Psoas muscle (tissue), 8 donors: ENCODE results near the gene CDKN1B. TPM values are rescaled to one million over a fixed set of nuclear protein-coding genes. Genes with fewer than 3 reads are reported as not detected.
"Not testable (repeated sequence)": the region's sequence is repeated elsewhere in the genome, so short reads cannot be mapped to it uniquely, and the experiment has no call there.

Experiments used
- ATAC-seq, 4 donors: fragments of 200-7000 bp; cut with Tn5 transposase; one replicate each; pipeline ENCODE4 v1.9.1; 2020; ENCODE audit warnings: moderate library complexity in 3 of 4, mild to moderate bottlenecking in 2 of 4
- DNase-seq, 2 donors: peaks; one replicate each; pipeline ENCODE4 v3.0.0-alpha.2; 2020
- H3K27ac ChIP-seq: fragments of 200-600 bp; one replicate; pipeline ENCODE4 v1.8.0; 2022
- H3K27me3 ChIP-seq, 3 donors: fragments of 200-600 bp in 1 of 3; one replicate each; pipeline versions ENCODE4 v1.6.1 to v1.8.0; 2013 to 2022; ENCODE audit warnings: low read length in 2 of 3, mild to moderate bottlenecking in 2 of 3, moderate library complexity in 1 of 3; ENCODE audit not compliant: insufficient read depth in 3 of 3
- H3K36me3 ChIP-seq, 2 donors: fragments of 200-600 bp in 1 of 2; one replicate each; pipeline versions ENCODE4 v1.6.1 to v1.8.0; 2013 to 2022; ENCODE audit warnings: low read depth in 1 of 2, mild to moderate bottlenecking in 1 of 2, moderate library complexity in 1 of 2; ENCODE audit not compliant: insufficient read depth in 1 of 2
- H3K4me1 ChIP-seq: fragments of 200-600 bp; one replicate; pipeline ENCODE4 v1.8.0; 2022
- H3K4me3 ChIP-seq: fragments of 200-600 bp; one replicate; pipeline ENCODE4 v1.8.0; 2022; ENCODE audit warnings: mild to moderate bottlenecking
- H3K9me3 ChIP-seq: fragments of 200-600 bp; one replicate; pipeline ENCODE4 v1.8.0; 2022
- WGBS, 3 donors: extraction: QIAGEN DNeasy Blood & Tissue Kit; methylation state at CpG; one replicate each; pipeline versions ENCODE4 v1.1.6 to v1.1.7; 2013; 5-methylcytosine and 5-hydroxymethylcytosine counted together
- intact Hi-C, 2 donors: fragments of 100-400 bp; cut with DNase I; formaldehyde crosslinking; loops; one replicate each; pipeline versions ENCODE4 v1.11.0 to v1.14.2; 2022
- polyA plus RNA-seq, 3 donors: library from polyadenylated mRNA; stranded (reverse); fragments of 200-250 nt; gene quantifications; one replicate each; pipeline ENCODE4 v1.2.3, GENCODE V29; 2013
- total RNA-seq, 4 donors: library from RNA; stranded (reverse); fragmentation: NEBNext Ultra II Directional in 2 of 4; extraction: Animal tissue kit (Norgen Biotek cat#: 25700) in 2 of 4; gene quantifications; one replicate each; pipeline versions ENCODE4 v1.2.1 to v1.2.4, GENCODE V29; 2021 to 2023
- TF ChIP-seq, protein P1 (sequence below): fragments of 200-600 bp; IDR thresholded peaks from one replicate; pipeline ENCODE4 v1.8.0; 2022; ENCODE audit warnings: antibody characterized with exemption
- donor health status: healthy with polysubstance abuse.
- donor health status: DM: no; HTN: no; CAD: no; lungs with moderate emphysema.
- donor health status: Bipolar disorder and iron deficiency.
- donor health status: healthy.
- donor health status: DM: yes; HTN: yes; CAD: no.
- donor health status: DM: no; HTN: no; CAD: no.
- donor health status: DM: no; HTN: no; CAD: no.
- donor health status: DM: yes; HTN: yes; CAD: no.

CDKN1B gene
- total and polyA plus RNA-seq, 7 donors, result 20.7 to 62.8 (median 38.3) TPM

DNA sequence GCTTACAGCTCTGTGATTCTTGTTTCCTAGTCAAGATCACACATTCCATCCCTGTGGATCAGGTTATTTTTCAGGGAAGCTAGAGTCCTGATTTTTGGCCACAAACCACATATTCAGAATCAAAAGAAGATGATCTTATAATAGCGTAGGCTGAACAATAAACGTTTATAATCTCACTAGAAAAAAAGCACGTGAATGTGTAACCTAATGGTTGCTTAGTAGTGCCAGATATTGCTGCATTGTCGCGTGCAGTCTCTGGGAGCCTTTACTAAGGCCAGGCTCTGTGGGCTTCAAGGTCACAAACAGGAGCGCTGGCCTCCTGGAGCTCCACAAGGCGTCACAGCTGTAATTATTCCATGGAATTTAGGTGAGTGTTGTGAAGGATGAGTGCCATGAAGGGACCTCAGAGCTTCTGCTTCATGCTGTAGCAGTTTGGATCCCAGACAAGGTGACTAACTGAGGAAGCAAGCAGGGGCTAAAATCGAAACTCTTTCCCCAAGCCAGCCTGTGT is 17.4 kb downstream of the CDKN1B start:
- intact Hi-C loops, result no loop called here
- TF ChIP-seq, protein P1, sequence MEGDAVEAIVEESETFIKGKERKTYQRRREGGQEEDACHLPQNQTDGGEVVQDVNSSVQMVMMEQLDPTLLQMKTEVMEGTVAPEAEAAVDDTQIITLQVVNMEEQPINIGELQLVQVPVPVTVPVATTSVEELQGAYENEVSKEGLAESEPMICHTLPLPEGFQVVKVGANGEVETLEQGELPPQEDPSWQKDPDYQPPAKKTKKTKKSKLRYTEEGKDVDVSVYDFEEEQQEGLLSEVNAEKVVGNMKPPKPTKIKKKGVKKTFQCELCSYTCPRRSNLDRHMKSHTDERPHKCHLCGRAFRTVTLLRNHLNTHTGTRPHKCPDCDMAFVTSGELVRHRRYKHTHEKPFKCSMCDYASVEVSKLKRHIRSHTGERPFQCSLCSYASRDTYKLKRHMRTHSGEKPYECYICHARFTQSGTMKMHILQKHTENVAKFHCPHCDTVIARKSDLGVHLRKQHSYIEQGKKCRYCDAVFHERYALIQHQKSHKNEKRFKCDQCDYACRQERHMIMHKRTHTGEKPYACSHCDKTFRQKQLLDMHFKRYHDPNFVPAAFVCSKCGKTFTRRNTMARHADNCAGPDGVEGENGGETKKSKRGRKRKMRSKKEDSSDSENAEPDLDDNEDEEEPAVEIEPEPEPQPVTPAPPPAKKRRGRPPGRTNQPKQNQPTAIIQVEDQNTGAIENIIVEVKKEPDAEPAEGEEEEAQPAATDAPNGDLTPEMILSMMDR, result no peak
- Histone ChIP-seq H3K27ac (no peak overlapping the region), H3K4me3 (no peak overlapping the region), H3K4me1 (no peaks in the 10 kb centered on the region), H3K9me3 (no peaks in the 10 kb centered on the region), H3K36me3 (no peaks in the 10 kb centered on the region), H3K27me3 (no peaks in the 10 kb centered on the region)
- ATAC-seq, result no peak
- WGBS, 3 donors, result 47 to 68% (median 63%) methylated on average over 8 of the region's 8 CpGs
- no peak for DNase-seq

DNA sequence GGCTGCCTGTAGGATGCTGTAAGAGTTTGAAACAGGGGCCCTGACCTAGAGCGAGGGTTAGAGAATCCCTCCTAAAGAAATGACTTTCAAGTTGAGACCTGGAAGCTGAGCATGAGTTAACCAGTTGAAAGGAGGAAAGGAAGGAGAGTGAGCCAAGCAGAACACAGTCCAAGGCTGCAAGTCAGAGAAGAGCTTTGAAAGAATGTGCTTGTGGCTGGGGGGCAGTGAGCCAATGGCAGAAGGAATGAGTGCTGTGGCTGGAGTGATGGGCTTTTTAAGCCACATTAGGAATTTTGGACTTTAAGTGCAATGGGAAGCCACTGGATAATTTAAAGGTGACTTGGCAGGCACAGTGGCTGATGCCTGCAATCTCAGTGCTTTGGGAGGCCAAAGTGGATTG is 18.1 kb downstream of the CDKN1B start:
- 100% methylated on average over 1 of the region's 1 CpG for WGBS, 3 donors
- intact Hi-C loops, result no loop called here
- TF ChIP-seq, protein P1, result no peak
- Histone ChIP-seq H3K36me3 (no peaks in the 10 kb centered on the region), H3K27me3 (no peaks in the 10 kb centered on the region), H3K27ac (no peak overlapping the region), H3K4me3 (no peak overlapping the region), H3K9me3 (no peaks in the 10 kb centered on the region), H3K4me1 (no peaks in the 10 kb centered on the region)
- DNase-seq (no peak), ATAC-seq (no peak)

DNA sequence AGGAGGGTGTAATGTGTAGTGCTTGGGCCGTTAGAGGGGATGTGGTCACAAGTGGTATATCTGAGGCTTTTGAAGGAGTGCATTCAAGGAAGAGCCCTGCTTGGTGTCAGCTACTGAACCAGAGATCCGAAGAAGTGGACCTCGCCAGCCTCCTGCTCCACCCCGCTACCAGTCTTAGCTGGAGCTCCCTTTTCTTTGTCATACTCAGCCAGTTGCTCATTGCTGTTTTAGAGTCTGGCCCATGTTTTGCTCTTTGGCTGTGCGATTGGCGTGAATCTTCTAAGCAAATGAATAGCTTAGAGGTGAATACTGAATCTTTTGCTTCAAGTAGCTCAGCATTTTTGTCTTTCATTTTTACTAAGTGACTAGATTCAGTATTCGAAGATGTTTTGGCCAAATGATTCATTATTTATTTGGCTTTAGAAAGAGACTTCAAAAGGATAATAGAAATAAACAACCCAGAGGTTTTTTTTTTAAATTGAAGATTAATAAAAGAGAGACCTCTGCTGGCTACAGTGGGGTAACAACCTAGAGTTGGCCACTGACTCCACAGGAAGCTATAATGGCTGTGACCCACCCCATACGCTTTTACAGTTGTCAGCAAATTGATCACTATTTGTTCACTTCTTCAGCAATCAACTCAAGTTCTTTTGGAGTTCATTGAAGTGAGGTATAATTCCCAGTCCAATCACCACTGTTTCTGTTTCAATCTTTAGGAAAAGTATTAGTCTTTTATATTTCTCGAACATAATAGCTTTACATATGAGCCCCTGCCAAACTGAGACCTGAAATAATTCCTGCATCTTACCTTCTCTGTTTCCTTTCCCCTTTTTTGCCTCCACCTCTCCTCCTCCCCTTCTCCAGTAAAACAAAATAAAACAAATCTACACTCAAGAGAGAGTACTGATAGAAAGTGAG is 19.9 kb downstream of the CDKN1B start:
- H3K4me1 ChIP-seq, result no peaks in the 10 kb centered on the region
- TF ChIP-seq, protein P1, result peak; percentile 55
- peak overlapping the region; percentile 33 for H3K4me3 ChIP-seq
- 36 to 52% (median 42%) methylated on average over 9 of the region's 9 CpGs for WGBS, 3 donors
- H3K27ac ChIP-seq, result no peak overlapping the region
- no peaks in the 10 kb centered on the region for H3K27me3 ChIP-seq
- no peaks in the 10 kb centered on the region for H3K36me3 ChIP-seq
- DNase-seq, result no peak
- ATAC-seq, result peak; percentile 48 to 89 (median 80)
- H3K9me3 ChIP-seq, result no peaks in the 10 kb centered on the region
- intact Hi-C loops, result no loop called here

DNA sequence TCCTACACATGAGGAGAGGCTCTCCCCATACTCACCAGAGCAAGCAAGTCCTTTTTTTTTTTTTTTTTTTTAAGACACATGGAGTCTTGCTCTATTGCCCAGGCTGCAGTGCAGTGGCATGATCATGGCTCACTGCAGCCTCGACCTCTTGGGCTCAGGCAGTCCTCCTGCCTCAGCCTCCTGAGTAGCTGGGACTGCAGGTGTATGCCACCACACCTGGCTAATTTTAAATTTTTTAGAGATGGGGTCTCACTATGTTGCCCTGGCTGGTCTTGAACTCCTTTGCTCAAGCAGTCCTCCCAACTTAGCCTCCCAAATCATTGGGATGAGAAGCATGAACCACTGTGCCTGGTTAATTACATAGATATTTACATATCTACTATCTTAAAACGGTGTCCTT is 21.0 kb downstream of the CDKN1B start:
- H3K36me3 ChIP-seq, intact Hi-C loops, ATAC-seq, DNase-seq, H3K4me1 ChIP-seq, H3K4me3 ChIP-seq, H3K9me3 ChIP-seq, H3K27ac ChIP-seq, H3K27me3 ChIP-seq: not testable (repeated sequence)
- WGBS, 3 donors, result 74 to 88% (median 83%) methylated on average over 2 of the region's 2 CpGs

DNA sequence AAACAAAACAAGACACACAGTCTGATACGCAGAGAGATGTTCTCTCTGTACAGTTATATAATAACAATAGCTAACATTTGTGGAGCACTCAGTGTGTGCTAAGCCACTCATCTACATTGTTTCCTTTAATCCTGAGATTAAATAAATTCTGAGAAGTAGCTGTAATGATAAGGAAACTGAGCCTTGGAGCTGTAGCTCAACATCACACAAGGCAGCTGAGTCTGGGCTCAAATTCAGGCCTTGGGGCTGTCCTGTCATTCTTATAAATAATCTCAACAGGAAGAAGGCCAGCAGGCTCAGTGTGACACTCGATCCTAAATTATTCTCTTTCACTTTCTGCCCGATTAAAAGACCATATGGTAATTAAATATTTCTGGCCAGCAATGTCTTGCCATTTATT is 24.5 kb downstream of the CDKN1B start:
- DNase-seq (no peak), ATAC-seq (no peak)
- peak overlapping the region; percentile 62 for H3K27ac ChIP-seq
- intact Hi-C loops, result loop anchor here in 1 of 2 donors (5.0 kb wide), 1 partner anchor 41 kb away; no protein-coding TSS in a partner anchor
- H3K36me3 ChIP-seq, result no peaks in the 10 kb centered on the region
- TF ChIP-seq, protein P1, result no peak
- no peaks in the 10 kb centered on the region for H3K27me3 ChIP-seq
- H3K9me3 ChIP-seq, result no peaks in the 10 kb centered on the region
- H3K4me3 ChIP-seq, result peak overlapping the region; percentile 2
- 21 to 24% (median 23%) methylated on average over 3 of the region's 3 CpGs for WGBS, 3 donors
- H3K4me1 ChIP-seq, result no peaks in the 10 kb centered on the region
